Loucy (cell line): Measurements from ENCODE around the gene ELN.

ENCODE experiments used
- H2AFZ ChIP-seq: fragments of 200-600 bp; sonication (generic); 2 replicates; pipeline ENCODE4 v1.6.0; 2016; ENCODE audit warnings: antibody characterized with exemption, mild to moderate bottlenecking, low read length, moderate library complexity
- H3F3A ChIP-seq: fragments of 200-600 bp; 2 replicates; pipeline ENCODE4 v1.6.0; 2016; ENCODE audit warnings: antibody characterized with exemption, low read depth, mild to moderate bottlenecking
- H3K27me3 ChIP-seq: fragments of 200-600 bp; sonication (generic); 2 replicates; pipeline ENCODE4 v1.6.1; 2014; ENCODE audit warnings: low read length, mild to moderate bottlenecking; ENCODE audit not compliant: insufficient read depth, poor library complexity, severe bottlenecking
- H3K36me3 ChIP-seq: fragments of 200-600 bp; sonication (generic); 2 replicates; pipeline ENCODE4 v1.6.1; 2016; ENCODE audit warnings: low read length; ENCODE audit not compliant: insufficient read depth
- H3K4me1 ChIP-seq: fragments of 200-600 bp; sonication (generic); 2 replicates; pipeline ENCODE4 v1.5.1; 2014; ENCODE audit warnings: low read length, mild to moderate bottlenecking; ENCODE audit not compliant: insufficient read depth, poor library complexity, severe bottlenecking
- H3K4me2 ChIP-seq: fragments of 200-600 bp; sonication (generic); 2 replicates; pipeline ENCODE4 v1.6.0; 2014; ENCODE audit warnings: antibody characterized with exemption, low read length, low read depth, mild to moderate bottlenecking; ENCODE audit not compliant: poor library complexity, severe bottlenecking
- H3K4me3 ChIP-seq: fragments of 200-600 bp; sonication (generic); 2 replicates; pipeline ENCODE4 v1.5.1; 2014; ENCODE audit warnings: low read length, mild to moderate bottlenecking, mixed read lengths; ENCODE audit not compliant: poor library complexity, severe bottlenecking
- H3K79me2 ChIP-seq: fragments of 200-600 bp; sonication (generic); 2 replicates; pipeline ENCODE4 v1.6.1; 2014; ENCODE audit warnings: low read length; ENCODE audit not compliant: insufficient read depth
- H3K9ac ChIP-seq: fragments of 200-600 bp; sonication (generic); 2 replicates; pipeline ENCODE4 v1.6.0; 2014; ENCODE audit warnings: mild to moderate bottlenecking, low read depth, low read length, moderate library complexity; ENCODE audit not compliant: poor library complexity, severe bottlenecking
- H3K9me2 ChIP-seq: fragments of 200-600 bp; sonication (generic); replicated peaks from 2 replicates; pipeline ENCODE4 v1.6.1; 2016; ENCODE audit warnings: low read depth, low read length, mixed read lengths
- H3K9me3 ChIP-seq: fragments of 200-600 bp; sonication (generic); 2 replicates; pipeline ENCODE4 v1.6.1; 2014; ENCODE audit warnings: mild to moderate bottlenecking, antibody characterized with exemption, low read length, low read depth; ENCODE audit not compliant: insufficient read depth
- H4K20me1 ChIP-seq: fragments of 200-600 bp; sonication (generic); 2 replicates; pipeline ENCODE4 v1.6.0; 2014; ENCODE audit warnings: antibody characterized with exemption, low read length, mild to moderate bottlenecking; ENCODE audit not compliant: insufficient read depth, poor library complexity, severe bottlenecking
- EZH2phosphoT487 ChIP-seq: fragments of 200-600 bp; IDR thresholded peaks from 2 replicates; pipeline ENCODE4 v1.6.1; 2018; ENCODE audit warnings: antibody characterized with exemption, mild to moderate bottlenecking, moderate library complexity, borderline replicate concordance
- TF ChIP-seq, protein P1 (sequence below): fragments of 200-600 bp; sonication (generic); conservative IDR thresholded peaks from 2 replicates; pipeline ENCODE4 v1.5.1; 2014; ENCODE audit warnings: mild to moderate bottlenecking, antibody characterized with exemption, low read length

The ELN gene

DNA sequence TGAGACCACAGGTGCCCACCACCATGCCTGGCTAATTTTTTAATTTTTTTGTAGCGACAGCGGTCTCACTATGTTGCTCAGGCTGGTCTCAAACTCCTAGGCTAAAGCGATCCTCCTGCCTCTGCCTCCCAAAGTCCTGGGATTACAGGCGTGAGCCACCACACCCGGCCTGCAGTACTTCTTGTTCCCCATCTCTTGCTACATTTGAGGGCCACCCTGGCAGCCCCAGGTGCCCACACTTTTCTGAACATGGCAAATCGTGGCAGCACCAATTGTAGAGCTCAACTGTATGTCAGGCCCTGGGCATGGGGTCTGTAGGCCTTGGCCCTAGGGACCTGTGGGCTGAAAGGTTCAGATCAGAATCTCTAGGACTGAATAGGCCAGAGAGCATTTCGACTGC is 30.5 kb downstream of the ELN start:
- Histone ChIP-seq H3K36me3 (no peaks in the 10 kb centered on the region), H3K79me2 (no peaks in the 10 kb centered on the region), H3K9me3 (no peaks in the 10 kb centered on the region), H3K27me3 (no peaks in the 10 kb centered on the region), H3K9me2 (no peaks in the 10 kb centered on the region), H3K9ac (no peak overlapping the region), H2AFZ (no peak overlapping the region), H3K4me2 (no peak overlapping the region), H4K20me1 (no peaks in the 10 kb centered on the region), H3K4me3 (no peak overlapping the region), H3F3A (no peaks in the 10 kb centered on the region), H3K4me1 (no peaks in the 10 kb centered on the region)
- TF ChIP-seq, protein P1, sequence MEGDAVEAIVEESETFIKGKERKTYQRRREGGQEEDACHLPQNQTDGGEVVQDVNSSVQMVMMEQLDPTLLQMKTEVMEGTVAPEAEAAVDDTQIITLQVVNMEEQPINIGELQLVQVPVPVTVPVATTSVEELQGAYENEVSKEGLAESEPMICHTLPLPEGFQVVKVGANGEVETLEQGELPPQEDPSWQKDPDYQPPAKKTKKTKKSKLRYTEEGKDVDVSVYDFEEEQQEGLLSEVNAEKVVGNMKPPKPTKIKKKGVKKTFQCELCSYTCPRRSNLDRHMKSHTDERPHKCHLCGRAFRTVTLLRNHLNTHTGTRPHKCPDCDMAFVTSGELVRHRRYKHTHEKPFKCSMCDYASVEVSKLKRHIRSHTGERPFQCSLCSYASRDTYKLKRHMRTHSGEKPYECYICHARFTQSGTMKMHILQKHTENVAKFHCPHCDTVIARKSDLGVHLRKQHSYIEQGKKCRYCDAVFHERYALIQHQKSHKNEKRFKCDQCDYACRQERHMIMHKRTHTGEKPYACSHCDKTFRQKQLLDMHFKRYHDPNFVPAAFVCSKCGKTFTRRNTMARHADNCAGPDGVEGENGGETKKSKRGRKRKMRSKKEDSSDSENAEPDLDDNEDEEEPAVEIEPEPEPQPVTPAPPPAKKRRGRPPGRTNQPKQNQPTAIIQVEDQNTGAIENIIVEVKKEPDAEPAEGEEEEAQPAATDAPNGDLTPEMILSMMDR = no peak
- no peak for TF ChIP-seq EZH2phosphoT487

GRCh38 chr7:74059037-74059436 is 31.1 kb downstream of the ELN start:
- H3F3A ChIP-seq = no peaks in the 10 kb centered on the region
- TF ChIP-seq, protein P1 = no peak
- TF ChIP-seq EZH2phosphoT487 = no peak
- no peak overlapping the region for H3K4me3 ChIP-seq
- no peak overlapping the region for H3K9ac ChIP-seq
- H4K20me1 ChIP-seq = no peaks in the 10 kb centered on the region
- no peaks in the 10 kb centered on the region for H3K9me2 ChIP-seq
- no peak overlapping the region for H2AFZ ChIP-seq
- H3K79me2 ChIP-seq = no peaks in the 10 kb centered on the region
- no peaks in the 10 kb centered on the region for H3K36me3 ChIP-seq
- H3K4me1 ChIP-seq = no peaks in the 10 kb centered on the region
- H3K9me3 ChIP-seq = no peaks in the 10 kb centered on the region
- no peaks in the 10 kb centered on the region for H3K27me3 ChIP-seq
- H3K4me2 ChIP-seq = no peak overlapping the region

GRCh38 chr7:74059681-74060588 is 32.0 kb downstream of the ELN start:
- H4K20me1 ChIP-seq = no peaks in the 10 kb centered on the region

More at GRCh38 chr7:74059681-74060588, 32.0 kb downstream of the ELN start:
- Histone ChIP-seq H3K4me3 (no peak overlapping the region), H3K9me3 (no peaks in the 10 kb centered on the region), H3F3A (no peaks in the 10 kb centered on the region), H3K27me3 (no peaks in the 10 kb centered on the region), H2AFZ (no peak overlapping the region), H3K9me2 (no peaks in the 10 kb centered on the region), H3K36me3 (no peaks in the 10 kb centered on the region), H3K4me2 (no peak overlapping the region), H3K79me2 (no peaks in the 10 kb centered on the region), H3K9ac (no peak overlapping the region), H3K4me1 (no peaks in the 10 kb centered on the region)
- no peak for TF ChIP-seq EZH2phosphoT487
- TF ChIP-seq, protein P1 = no peak
